Panc1 (cell line): ENCODE measurements around the gene VWA5B1. TPM values are rescaled to one million over a fixed set of nuclear protein-coding genes. Genes with fewer than 3 reads are reported as not detected.

ENCODE experiments used
- ATAC-seq: fragments of 200-7000 bp; cut with Tn5 transposase; 2 replicates; pipeline ENCODE4 v1.9.1; 2020; ENCODE audit warnings: mild to moderate bottlenecking, moderate library complexity
- BruUV-seq: library from RNA; stranded (reverse); fragments of 400-500 nt; replicated peaks from 2 replicates; lab custom pipeline; 2021; lab: Mats Ljungman, UMichigan
- CTCF ChIA-PET: fragments of 300-600 bp; sonication (Branson Sonifier 250); formaldehyde crosslinking; loops from one replicate; lab custom pipeline; 2022; ENCODE audit warnings: antibody characterized with exemption; lab: Charles Lee
- POLR2A ChIA-PET: fragments of 300-600 bp; sonication (Branson Sonifier 250); formaldehyde crosslinking; loops from one replicate; lab custom pipeline; 2022; ENCODE audit warnings: antibody characterized with exemption; lab: Charles Lee
- DNase-seq: peaks from one replicate; pipeline ENCODE4 v3.0.0-alpha.2; 2010; ENCODE audit warnings: low read depth, low spot score
- H3K27ac ChIP-seq: 2 replicates; pipeline ENCODE4 v1.5.1; 2011; ENCODE audit warnings: mild to moderate bottlenecking, low read length, inconsistent platforms
- H3K27me3 ChIP-seq: fragments of 200-500 bp; sonication (Bioruptor generic); 2 replicates; pipeline ENCODE4 v1.6.0; 2014; ENCODE audit warnings: low read length, inconsistent platforms; ENCODE audit not compliant: control insufficient read depth, insufficient read depth
- H3K36me3 ChIP-seq: fragments of 200-500 bp; sonication (Bioruptor generic); 2 replicates; pipeline ENCODE4 v1.5.1; 2014; ENCODE audit warnings: inconsistent platforms, mild to moderate bottlenecking, low read length, moderate library complexity; ENCODE audit not compliant: control insufficient read depth, insufficient read depth
- H3K4me1 ChIP-seq: 2 replicates; pipeline ENCODE4 v1.5.1; 2011; ENCODE audit warnings: inconsistent platforms, mild to moderate bottlenecking, low read length, moderate library complexity; ENCODE audit not compliant: control insufficient read depth, insufficient read depth
- H3K4me3 ChIP-seq, 2 experiments: 2 replicates each; pipeline ENCODE4 v1.5.1; 2011 to 2012; ENCODE audit warnings: low read depth in 2 of 2, low read length in 2 of 2, mild to moderate bottlenecking in 2 of 2, inconsistent platforms in 1 of 2, moderate library complexity in 1 of 2
- H3K9me3 ChIP-seq: fragments of 200-500 bp; sonication (Bioruptor generic); 2 replicates; pipeline ENCODE4 v1.5.1; 2014; ENCODE audit warnings: low read depth, mild to moderate bottlenecking, inconsistent platforms, low read length, moderate library complexity; ENCODE audit not compliant: control insufficient read depth, insufficient read depth
- CTCF ChIP-seq: fragments of 450-650 bp; IDR thresholded peaks from 2 replicates; pipeline ENCODE4 v1.5.1; 2017; ENCODE audit warnings: mild to moderate bottlenecking
- POLR2AphosphoS5 ChIP-seq: IDR thresholded peaks from 2 replicates; pipeline ENCODE4 v1.6.1; 2012; ENCODE audit warnings: mild to moderate bottlenecking, low read depth, low read length, moderate library complexity
- REST ChIP-seq, 2 experiments: IDR thresholded peaks; 2 replicates each; pipeline ENCODE4 v1.6.1; 2011 to 2012; ENCODE audit warnings: low read depth in 2 of 2, control low read depth in 1 of 2, low read length in 1 of 2, mild to moderate bottlenecking in 1 of 2, moderate library complexity in 1 of 2; ENCODE audit not compliant: insufficient read depth in 1 of 2
- SIN3A ChIP-seq: IDR thresholded peaks from 2 replicates; pipeline ENCODE4 v1.6.1; 2012; ENCODE audit warnings: low read depth, mild to moderate bottlenecking, low read length, moderate library complexity, borderline replicate concordance; ENCODE audit not compliant: insufficient read depth
- TCF7L2 ChIP-seq: IDR thresholded peaks from 2 replicates; pipeline ENCODE4 v1.6.1; 2011; ENCODE audit warnings: mild to moderate bottlenecking, low read depth, low read length, inconsistent platforms
- in situ Hi-C: cut with HindIII; loops from 2 replicates; pipeline ENCODE4 v1.10.0; 2016; ENCODE audit warnings: low sequenced_read_pairs, low pct_unique_long_range_greater_than_20kb
- intact Hi-C: fragments of 100-400 bp; cut with micrococcal nuclease; formaldehyde crosslinking; loops from one replicate; pipeline ENCODE4 v1.10.0; 2022; ENCODE audit not compliant: unreplicated experiment
- total RNA-seq: library from RNA; stranded (reverse); gene quantifications from one replicate; pipeline ENCODE4 v1.2.1, GENCODE V29; 2021; ENCODE audit not compliant: unreplicated experiment

VWA5B1 gene
- total RNA-seq, 1 experiment from 2014 or later, result not detected

GRCh38 chr1:20350421-20350820, 59.7 kb downstream of the VWA5B1 start:
- Histone ChIP-seq H3K9me3 (0 out of 2 replicates have a peak, but pooled peaks cover 3% of the 10 kb centered on the region), H3K36me3 (no peaks in the 10 kb centered on the region), H3K4me3 (no peak overlapping the region), H3K27me3 (no peaks in the 10 kb centered on the region; the same call in 1 of the 2 replicates), H3K27ac (no peak overlapping the region), H3K4me1 (no peaks in the 10 kb centered on the region)
- POLR2A ChIA-PET, result no interaction called here
- BruUV-seq, result no TSS peak
- TF ChIP-seq REST (IDR thresholded peaks at IDR 0.05; ENCODE audit: insufficient read depth in 1 of 2, low read depth in 2 of 2, low read length in 1 of 2) (no peak), TCF7L2 (no peak), CTCF (no peak), SIN3A (no peak), POLR2AphosphoS5 (no peak)
- in situ Hi-C loops, result no loop called here
- no peak for ATAC-seq
- CTCF ChIA-PET, result no interaction called here
- intact Hi-C loops, result no loop called here
- no peak for DNase-seq

- no TSS peak for BruUV-seq
- no peaks in the 10 kb centered on the region for H3K9me3 ChIP-seq
- DNase-seq, result no peak
- intact Hi-C loops (no loop called here), in situ Hi-C loops (no loop called here)
- H3K4me1 ChIP-seq, result no peaks in the 10 kb centered on the region
- peaks cover 5% of the 10 kb centered on the region; the same call in 1 of the 2 replicates for H3K27me3 ChIP-seq
- no peak overlapping the region for H3K27ac ChIP-seq
- CTCF ChIA-PET, result no interaction called here
- POLR2A ChIA-PET, result interaction anchor here (0.6 kb wide), 1 partner anchor 1081 kb away, joined by 5 read pairs; no protein-coding TSS in a partner anchor
- no peaks in the 10 kb centered on the region for H3K36me3 ChIP-seq
- no peak for ATAC-seq
- no peak overlapping the region for H3K4me3 ChIP-seq
- TF ChIP-seq TCF7L2 (no peak), SIN3A (no peak), POLR2AphosphoS5 (no peak), CTCF (no peak), REST (IDR thresholded peaks at IDR 0.05; ENCODE audit: insufficient read depth in 1 of 2, low read depth in 2 of 2, low read length in 1 of 2) (no peak)
Observed at GRCh38 chr1:20351911-20352701, 61.4 kb downstream of the VWA5B1 start.
